Tibial artery (tissue), 4 donors: ENCODE measurements around the gene HES7.

ENCODE experiments used
- DNase-seq, 2 donors: peaks; one replicate each; pipeline ENCODE4 v3.0.0-alpha.2; 2019
- H3K27ac ChIP-seq, 2 donors: fragments of 200-600 bp; sonication (generic) in 1 of 2; 1 replicate in 1 of 2; 2 replicates in 1 of 2; pipeline ENCODE4 v1.5.1; 2018 to 2019; ENCODE audit warnings: mild to moderate bottlenecking in 1 of 2
- H3K27me3 ChIP-seq, 2 donors: fragments of 200-600 bp; sonication (generic) in 1 of 2; one replicate each; pipeline versions ENCODE4 v1.5.1 to v1.6.0; 2016 to 2019
- H3K36me3 ChIP-seq, 3 donors: fragments of 200-600 bp; sonication (generic) in 2 of 3; one replicate each; pipeline ENCODE4 v1.5.1; 2016 to 2019; ENCODE audit warnings: mild to moderate bottlenecking in 2 of 3
- H3K4me1 ChIP-seq, 4 donors: fragments of 200-600 bp; sonication (generic) in 2 of 4; 1 replicate in 3 of 4; 2 replicates in 1 of 4; pipeline ENCODE4 v1.5.1; 2016 to 2019
- H3K4me3 ChIP-seq, 2 donors: fragments of 200-600 bp; sonication (generic) in 1 of 2; 1 replicate in 1 of 2; 2 replicates in 1 of 2; pipeline ENCODE4 v1.5.1; 2018 to 2019; ENCODE audit warnings: mild to moderate bottlenecking in 2 of 2
- H3K9me3 ChIP-seq, 3 donors: fragments of 200-600 bp; sonication (generic) in 1 of 3; one replicate each; pipeline ENCODE4 v1.5.1; 2016 to 2019
- CTCF ChIP-seq, 2 experiments: fragments of 200-600 bp in 1 of 2; fragments of 450-650 bp in 1 of 2; IDR thresholded peaks; one replicate each; pipeline ENCODE4 v1.5.1; 2017 to 2019; ENCODE audit warnings: antibody characterized with exemption in 2 of 2, mild to moderate bottlenecking in 1 of 2, moderate library complexity in 1 of 2
- intact Hi-C: fragments of 100-400 bp; cut with DNase I; formaldehyde crosslinking; loops from one replicate; pipeline ENCODE4 v1.15.0; 2023; ENCODE audit warnings: low total_unique reads

The HES7 gene

DNA sequence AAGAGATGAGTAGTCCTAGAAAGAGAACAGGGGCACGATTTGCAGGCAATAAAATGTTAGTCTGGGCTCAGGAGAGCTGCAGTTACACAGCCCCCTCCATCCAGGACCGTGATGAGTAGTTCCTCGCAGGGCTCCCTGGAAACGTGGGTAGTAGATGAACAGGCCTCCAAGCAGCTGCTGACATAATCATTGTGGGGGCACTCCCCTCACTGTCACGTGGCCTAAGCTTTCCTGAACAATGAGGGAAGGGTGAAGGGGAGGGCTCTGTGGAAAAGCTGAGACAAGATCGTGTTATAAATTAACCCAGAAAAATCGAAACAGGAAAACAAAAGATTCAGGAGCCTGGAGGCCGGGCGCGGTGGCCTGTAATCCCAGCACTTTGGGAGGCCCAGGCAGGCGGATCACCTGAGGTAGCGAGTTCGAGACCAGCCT is 29.6 kb upstream of the HES7 start:
- Histone ChIP-seq H3K27ac (peak overlapping the region; percentile 99 to 100), H3K4me3 (peak overlapping the region; percentile 86 to 91), H3K4me1 (peaks cover 0 to 50% (median 38%) of the 10 kb centered on the region in 4 donors), H3K9me3 (no peaks in the 10 kb centered on the region), H3K27me3 (no peaks in the 10 kb centered on the region), H3K36me3 (peaks cover 36 to 42% (median 41%) of the 10 kb centered on the region in 3 donors)
- DNase-seq, result peak; percentile 93 to 94
- intact Hi-C loops, result loop anchor here (10.0 kb wide), 1 partner anchor 309 kb away; no protein-coding TSS in a partner anchor
- TF ChIP-seq CTCF (IDR thresholded peaks at IDR 0.05), result no peak

DNA sequence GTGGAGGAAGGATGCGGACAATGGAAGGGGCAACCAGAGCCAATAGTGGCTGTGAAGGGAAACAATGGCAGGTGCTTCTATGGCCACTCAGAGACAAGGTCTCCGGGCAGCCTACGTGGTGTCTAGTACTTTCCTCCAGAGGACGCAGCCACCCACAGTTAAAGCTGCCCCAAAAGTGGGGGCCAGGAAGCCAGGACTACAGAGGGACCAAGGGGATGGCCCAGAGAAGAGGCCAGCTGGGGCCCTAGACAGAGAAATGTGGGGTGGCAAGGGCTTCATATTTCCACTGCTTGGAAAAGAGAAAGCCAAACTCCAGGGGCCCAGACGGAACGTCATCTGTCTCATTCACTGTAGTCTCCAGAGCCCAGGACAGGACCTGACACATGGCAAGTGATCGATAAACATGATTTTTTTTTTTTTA is 29.1 kb upstream of the HES7 start:
- Histone ChIP-seq H3K27ac (peak overlapping the region; percentile 99 to 100), H3K9me3 (no peaks in the 10 kb centered on the region), H3K36me3 (peaks cover 41 to 46% (median 46%) of the 10 kb centered on the region in 3 donors), H3K27me3 (no peaks in the 10 kb centered on the region), H3K4me1 (peaks cover 0 to 50% (median 36%) of the 10 kb centered on the region in 4 donors), H3K4me3 (peak overlapping the region; percentile 86 to 91)
- intact Hi-C loops, result loop anchor here (10.0 kb wide), 1 partner anchor 308 kb away; no protein-coding TSS in a partner anchor
- DNase-seq, result peak in 1 of 2 donors; percentile 24
- no peak for TF ChIP-seq CTCF (IDR thresholded peaks at IDR 0.05)

DNA sequence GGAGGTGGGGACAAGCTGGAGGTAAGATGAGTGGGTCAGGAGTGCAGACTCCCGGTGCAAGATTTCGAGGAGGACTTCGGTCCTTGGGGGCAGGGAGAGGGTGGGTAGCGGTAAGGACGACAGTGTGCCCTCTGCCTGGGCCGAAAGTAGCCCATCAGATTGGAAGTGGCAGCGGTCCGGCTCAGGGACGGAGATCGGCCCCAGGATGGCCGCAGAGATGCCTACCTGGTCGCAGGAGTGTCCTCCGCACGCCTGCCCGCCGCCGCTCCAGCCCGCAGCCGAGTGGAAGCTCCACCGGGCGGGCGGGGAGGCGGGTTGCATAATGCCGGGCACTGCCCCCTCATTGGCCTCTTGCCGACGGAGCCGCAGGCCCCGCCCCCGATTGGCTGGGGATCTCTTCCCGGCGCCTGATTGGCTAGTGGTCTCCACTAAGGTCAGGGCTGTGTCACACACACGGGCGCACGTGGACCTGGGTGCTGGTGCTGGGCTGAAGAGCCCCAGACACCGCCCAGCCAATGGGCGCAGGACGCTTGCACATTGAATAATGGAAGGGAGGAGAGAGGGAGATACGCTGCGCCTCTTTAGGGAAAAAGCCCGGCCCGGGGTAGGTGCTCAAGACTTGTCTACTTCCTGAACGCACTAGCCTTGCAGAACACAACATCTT is 28.3 kb upstream of the HES7 start, which contains the start of gene PER1:
Gene PER1 (minus strand): TSS at position 293 of the 664 bp plus-strand sequence. CDS start 1,698 bp downstream, outside the sequence.
- peaks cover 49 to 54% (median 54%) of the 10 kb centered on the region in 3 donors for H3K36me3 ChIP-seq
- peak within 1 kb of the TSS; percentile 86 to 91 for H3K4me3 ChIP-seq
- H3K4me1 ChIP-seq, result peaks cover 0 to 50% (median 37%) of the 10 kb centered on the region in 4 donors
- no peaks in the 10 kb centered on the region for H3K27me3 ChIP-seq
- H3K9me3 ChIP-seq, result no peaks in the 10 kb centered on the region
- peak within 1 kb of the TSS; percentile 99 to 100 for H3K27ac ChIP-seq
- intact Hi-C loops, result loop anchor here (10.0 kb wide), 1 partner anchor 307 kb away; no protein-coding TSS in a partner anchor
- DNase-seq, result peak; percentile 98 to 99
- TF ChIP-seq CTCF (IDR thresholded peaks at IDR 0.05), result no peak

DNA sequence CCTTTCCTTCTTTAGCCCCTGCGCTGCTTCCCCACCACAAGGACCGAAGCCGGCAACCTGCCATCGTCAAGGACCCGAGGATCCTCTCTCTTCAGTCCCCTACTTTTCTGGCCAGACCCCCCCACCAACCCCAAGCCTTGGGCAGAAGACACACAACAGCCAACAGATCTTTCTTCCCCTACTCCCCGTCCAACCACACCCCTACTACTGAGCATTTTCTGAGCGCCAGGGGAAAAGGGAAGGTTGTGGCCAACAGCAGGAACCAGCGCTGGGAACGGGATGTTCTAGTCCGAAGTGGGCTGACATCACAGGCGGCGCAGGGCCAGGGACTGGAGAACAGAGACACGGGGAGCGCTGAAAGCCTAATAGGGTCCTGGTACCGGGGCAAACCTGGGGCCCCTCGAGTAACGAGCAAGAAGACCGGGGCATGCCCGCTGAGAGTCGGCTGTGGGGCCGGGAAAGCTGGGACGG is 27.8 kb upstream of the HES7 start:
- Histone ChIP-seq H3K27ac (peak overlapping the region; percentile 99 to 100), H3K4me3 (peak overlapping the region; percentile 86 to 91), H3K27me3 (no peaks in the 10 kb centered on the region), H3K4me1 (peaks cover 0 to 51% (median 40%) of the 10 kb centered on the region in 4 donors), H3K36me3 (peaks cover 54 to 60% (median 60%) of the 10 kb centered on the region in 3 donors), H3K9me3 (no peaks in the 10 kb centered on the region)
- intact Hi-C loops, result loop anchor here (10.0 kb wide), 1 partner anchor 307 kb away; no protein-coding TSS in a partner anchor
- no peak for TF ChIP-seq CTCF (IDR thresholded peaks at IDR 0.05)
- DNase-seq, result peak; percentile 91 to 96

DNA sequence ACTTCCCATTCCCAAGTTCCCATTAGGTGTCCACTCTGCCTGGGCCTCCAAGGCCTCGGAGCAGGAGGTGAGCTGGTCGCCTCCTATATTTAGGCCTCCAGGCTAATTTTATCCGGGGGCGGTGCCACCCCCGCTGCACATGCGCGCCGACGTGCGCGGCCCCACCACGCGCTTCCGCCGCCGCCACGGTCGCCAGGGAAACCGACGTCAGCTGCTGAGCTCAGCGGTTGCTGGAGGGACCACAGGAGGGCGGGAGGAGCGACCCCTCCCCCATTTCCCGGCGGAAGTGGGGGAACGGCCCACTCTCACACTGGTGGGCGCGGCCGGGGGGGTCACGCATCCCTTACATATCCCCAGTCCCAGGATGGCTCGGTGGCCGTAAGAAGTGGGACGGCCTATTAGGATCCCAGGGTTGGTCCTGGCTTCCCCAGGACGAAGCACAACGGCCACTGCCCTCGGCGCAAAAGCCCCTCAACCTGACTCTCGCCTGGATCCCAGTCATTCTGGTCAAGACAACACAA is 27.3 kb upstream of the HES7 start:
- DNase-seq, result peak; percentile 89 to 97
- Histone ChIP-seq H3K4me3 (peak overlapping the region; percentile 86 to 91), H3K36me3 (peaks cover 59 to 65% (median 64%) of the 10 kb centered on the region in 3 donors), H3K9me3 (no peaks in the 10 kb centered on the region), H3K27me3 (no peaks in the 10 kb centered on the region), H3K4me1 (peaks cover 0 to 56% (median 42%) of the 10 kb centered on the region in 4 donors), H3K27ac (peak overlapping the region; percentile 99 to 100)
- peak in 1 of 2 experiments; percentile 39 for TF ChIP-seq CTCF (IDR thresholded peaks at IDR 0.05)
- intact Hi-C loops, result loop anchor here (10.0 kb wide), 1 partner anchor 306 kb away; no protein-coding TSS in a partner anchor
